GM12892 (cell line): ENCODE measurements around the gene ZMIZ2.
A peak's percentile ranks its signal among the peaks of the same experiment; 100 is the strongest.
"Not testable (repeated sequence)": the region's sequence is repeated elsewhere in the genome, so short reads cannot be mapped to it uniquely, and the experiment has no call there.

ENCODE experiments used
- DNase-seq: peaks from one replicate; pipeline ENCODE4 v3.0.0; 2011; ENCODE audit not compliant: insufficient read length
- FAIRE-seq: peaks from 2 replicates; lab custom pipeline; 2011; peaks lifted over from hg19 to GRCh38; lab: Jason Lieb, UNC
- POLR2A ChIP-seq: IDR thresholded peaks from 2 replicates; pipeline ENCODE4 v1.6.1; 2011; ENCODE audit warnings: low read depth, low read length, control low read depth
- POLR2AphosphoS5 ChIP-seq: IDR thresholded peaks from 2 replicates; pipeline ENCODE4 v1.6.1; 2011; ENCODE audit warnings: low read depth, low read length, control low read depth
- TAF1 ChIP-seq: IDR thresholded peaks from 2 replicates; pipeline ENCODE4 v1.6.1; 2011; ENCODE audit warnings: low read depth, mild to moderate bottlenecking, control low read depth, low read length, borderline replicate concordance

ZMIZ2 gene

GRCh38 chr7:44769776-44770294 lies 21.2 kb downstream of the ZMIZ2 start:
- FAIRE-seq (peak; percentile 83), DNase-seq (no peak)
- TF ChIP-seq TAF1: no peak

- no peak for FAIRE-seq
- DNase-seq: no peak
- TF ChIP-seq POLR2AphosphoS5: no peak
- TF ChIP-seq POLR2A: no peak
- no peak for TF ChIP-seq TAF1
Measured at GRCh38 chr7:44771358-44771757, 22.7 kb downstream of the ZMIZ2 start.

- FAIRE-seq: no peak
- TF ChIP-seq POLR2A: no peak
- TF ChIP-seq TAF1: no peak
- no peak for TF ChIP-seq POLR2AphosphoS5
- DNase-seq: no peak
Measured at GRCh38 chr7:44772440-44772839, 23.8 kb downstream of the ZMIZ2 start.

- TF ChIP-seq POLR2AphosphoS5: no peak
- no peak for TF ChIP-seq POLR2A
- no peak for TF ChIP-seq TAF1
- no peak for FAIRE-seq
- no peak for DNase-seq
Measured at GRCh38 chr7:44772867-44773266, 24.2 kb downstream of the ZMIZ2 start.

- not testable (repeated sequence) for FAIRE-seq
Measured at GRCh38 chr7:44774486-44774885, 25.8 kb downstream of the ZMIZ2 start.

GRCh38 chr7:44775383-44776107 lies 26.9 kb downstream of the ZMIZ2 start:
- FAIRE-seq (no peak), DNase-seq (no peak)
- no peak for TF ChIP-seq POLR2A
- no peak for TF ChIP-seq TAF1
- no peak for TF ChIP-seq POLR2AphosphoS5

More at GRCh38 chr7:44774486-44774885, 25.8 kb downstream of the ZMIZ2 start:
- not testable (repeated sequence) for DNase-seq

- no peak for DNase-seq
- TF ChIP-seq POLR2AphosphoS5: no peak
- no peak for TF ChIP-seq TAF1
- TF ChIP-seq POLR2A: no peak
- FAIRE-seq: no peak
Measured at GRCh38 chr7:44776211-44776610, 27.6 kb downstream of the ZMIZ2 start.

- FAIRE-seq (no peak), DNase-seq (no peak)
- no peak for TF ChIP-seq POLR2A
- no peak for TF ChIP-seq TAF1
- TF ChIP-seq POLR2AphosphoS5: no peak
Measured at GRCh38 chr7:44782460-44782859, 33.8 kb downstream of the ZMIZ2 start.

- no peak for DNase-seq
- FAIRE-seq: no peak
Measured at GRCh38 chr7:44783407-44783806, 34.8 kb downstream of the ZMIZ2 start.

GRCh38 chr7:44784364-44784763 lies 35.7 kb downstream of the ZMIZ2 start:
- TF ChIP-seq POLR2AphosphoS5: no peak
- TF ChIP-seq TAF1: no peak
- no peak for TF ChIP-seq POLR2A
- DNase-seq (no peak), FAIRE-seq (no peak)

More at GRCh38 chr7:44783407-44783806, 34.8 kb downstream of the ZMIZ2 start:
- no peak for TF ChIP-seq POLR2AphosphoS5
- TF ChIP-seq TAF1: no peak
- TF ChIP-seq POLR2A: no peak

- DNase-seq, FAIRE-seq: not testable (repeated sequence)
Measured at GRCh38 chr7:44785218-44785617, 36.6 kb downstream of the ZMIZ2 start.

- no peak for TF ChIP-seq POLR2A
- no peak for TF ChIP-seq TAF1
- no peak for TF ChIP-seq POLR2AphosphoS5
- DNase-seq: no peak
- FAIRE-seq: no peak
Measured at GRCh38 chr7:44787041-44787440, 38.4 kb downstream of the ZMIZ2 start.

GRCh38 chr7:44787762-44788161 lies 39.1 kb downstream of the ZMIZ2 start:
- DNase-seq: no peak
- no peak for FAIRE-seq
- TF ChIP-seq POLR2A: no peak
- TF ChIP-seq TAF1: no peak
- no peak for TF ChIP-seq POLR2AphosphoS5
